DND-41 (cell line): ENCODE measurements around the gene LRRC8E.

Experiments
- CTCF ChIP-seq: IDR thresholded peaks from 2 replicates; pipeline ENCODE4 v1.5.1; 2012; ENCODE audit warnings: borderline replicate concordance, low read length, moderate library complexity, mild to moderate bottlenecking; ENCODE audit not compliant: poor library complexity, severe bottlenecking; ENCODE audit errors: extremely low read depth
- EZH2 ChIP-seq: IDR thresholded peaks from 3 replicates; pipeline ENCODE4 v1.6.1; 2012; ENCODE audit warnings: borderline replicate concordance, low read depth, mild to moderate bottlenecking, moderate library complexity, low read length, inconsistent platforms; ENCODE audit not compliant: severe bottlenecking

- peak; percentile 67 for TF ChIP-seq CTCF
- TF ChIP-seq EZH2: no peak
Measured at GRCh38 chr19:7928741-7929701, 40.7 kb downstream of the LRRC8E start.
